Measurements from ENCODE around the gene LRRC63.
"Not testable (repeated sequence)": the region's sequence is repeated elsewhere in the genome, so short reads cannot be mapped to it uniquely, and the experiment has no call there.

Gene LRRC63

GRCh38 chr13:46211483-46212351 is at the start of gene LRRC63:
Gene LRRC63, plus strand, starts transcription at chr13:46211928. Its CDS starts 1,107 bp downstream, at chr13:46213035.
- peak; percentile 89 for DNase-seq (ENCODE audit: low spot score)

- not testable (repeated sequence) for DNase-seq (ENCODE audit: low spot score)
These were observed 49.0 kb upstream of the LRRC63 start for GRCh38 chr13:46162741-46163140.

GRCh38 chr13:46164661-46165060 is 47.1 kb upstream of the LRRC63 start:
- no peak for DNase-seq (ENCODE audit: low spot score)

- no peak for DNase-seq (ENCODE audit: low spot score)
These were observed 46.1 kb upstream of the LRRC63 start for GRCh38 chr13:46165485-46166223.

- no peak for DNase-seq (ENCODE audit: low spot score)
These were observed 45.5 kb upstream of the LRRC63 start for GRCh38 chr13:46166224-46166584.

- DNase-seq (ENCODE audit: low spot score): no peak
These were observed 44.6 kb upstream of the LRRC63 start for GRCh38 chr13:46166947-46167610.

GRCh38 chr13:46168341-46168740 is 43.4 kb upstream of the LRRC63 start:
- DNase-seq (ENCODE audit: low spot score): no peak

- DNase-seq (ENCODE audit: low spot score): no peak
These were observed 42.9 kb upstream of the LRRC63 start for GRCh38 chr13:46168783-46169182.

GRCh38 chr13:46169758-46170157 is 42.0 kb upstream of the LRRC63 start:
- DNase-seq (ENCODE audit: low spot score): no peak

- no peak for DNase-seq (ENCODE audit: low spot score)
These were observed 41.5 kb upstream of the LRRC63 start for GRCh38 chr13:46170268-46170667.

GRCh38 chr13:46170687-46171086 is 41.0 kb upstream of the LRRC63 start:
- DNase-seq (ENCODE audit: low spot score): peak; percentile 35

- DNase-seq (ENCODE audit: low spot score): peak; percentile 31
These were observed 40.5 kb upstream of the LRRC63 start for GRCh38 chr13:46171217-46171616.

GRCh38 chr13:46171739-46172138 is 40.0 kb upstream of the LRRC63 start:
- DNase-seq (ENCODE audit: low spot score): no peak

- peak; percentile 46 for DNase-seq (ENCODE audit: low spot score)
These were observed 39.2 kb upstream of the LRRC63 start for GRCh38 chr13:46172531-46172991.

GRCh38 chr13:46173656-46174055 is 38.1 kb upstream of the LRRC63 start:
- no peak for DNase-seq (ENCODE audit: low spot score)

GRCh38 chr13:46176756-46177155 is 35.0 kb upstream of the LRRC63 start:
- DNase-seq (ENCODE audit: low spot score): peak; percentile 72

- DNase-seq (ENCODE audit: low spot score): no peak
These were observed 33.6 kb upstream of the LRRC63 start for GRCh38 chr13:46178143-46178542.

GRCh38 chr13:46178821-46179220 is 32.9 kb upstream of the LRRC63 start:
- no peak for DNase-seq (ENCODE audit: low spot score)

- DNase-seq (ENCODE audit: low spot score): no peak
These were observed 32.2 kb upstream of the LRRC63 start for GRCh38 chr13:46179491-46179908.

- no peak for DNase-seq (ENCODE audit: low spot score)
These were observed 31.6 kb upstream of the LRRC63 start for GRCh38 chr13:46179969-46180763.

GRCh38 chr13:46181377-46181839 is 30.3 kb upstream of the LRRC63 start:
- DNase-seq (ENCODE audit: low spot score): no peak

Data from globus pallidus (tissue), 1 donor.